H1 (cell line): ENCODE measurements around the gene FSD1L. TPM values are rescaled to one million over a fixed set of nuclear protein-coding genes. Genes with fewer than 3 reads are reported as not detected.
"Not testable (repeated sequence)": the region's sequence is repeated elsewhere in the genome, so short reads cannot be mapped to it uniquely, and the experiment has no call there.

Experiments used
- CTCF ChIA-PET: fragments of 300-600 bp; sonication (Branson Sonifier 250); formaldehyde crosslinking; loops from one replicate; lab custom pipeline; 2021; ENCODE audit not compliant: partially characterized antibody; lab: Charles Lee
- POLR2A ChIA-PET: fragments of 300-600 bp; sonication (Branson Sonifier 250); formaldehyde crosslinking; loops from one replicate; lab custom pipeline; 2021; ENCODE audit warnings: inconsistent platforms; ENCODE audit not compliant: partially characterized antibody; lab: Charles Lee
- DNase-seq, 2 experiments: peaks; one replicate each; pipeline versions ENCODE4 v3.0.0 to v3.0.0-alpha.2; 2010 to 2022; ENCODE audit warnings: low spot score in 2 of 2, low read depth in 1 of 2, mixed read lengths in 1 of 2
- FAIRE-seq: peaks from 2 replicates; lab custom pipeline; 2011; peaks lifted over from hg19 to GRCh38; lab: Jason Lieb, UNC
- H2AFZ ChIP-seq: 2 replicates; pipeline ENCODE4 v1.8.1; 2012; ENCODE audit warnings: low read length, inconsistent platforms
- H2AK5ac ChIP-seq: 2 replicates; pipeline ENCODE4 v1.6.1; 2013; ENCODE audit warnings: low read depth, low read length
- H2BK120ac ChIP-seq: replicated peaks from 2 replicates; pipeline ENCODE3; 2013; ENCODE audit warnings: low read depth, low read length, inconsistent platforms
- H2BK12ac ChIP-seq: 2 replicates; pipeline ENCODE4 v1.6.1; 2013; ENCODE audit warnings: low read depth, low read length
- H2BK15ac ChIP-seq: 2 replicates; pipeline ENCODE4 v1.6.1; 2013; ENCODE audit warnings: low read length
- H2BK20ac ChIP-seq: 2 replicates; pipeline ENCODE4 v1.6.1; 2013; ENCODE audit warnings: low read length
- H2BK5ac ChIP-seq: 2 replicates; pipeline ENCODE4 v1.6.1; 2013; ENCODE audit warnings: low read depth, low read length
- H3K14ac ChIP-seq: 2 replicates; pipeline ENCODE4 v1.6.1; 2013; ENCODE audit warnings: inconsistent platforms; ENCODE audit not compliant: insufficient read length
- H3K18ac ChIP-seq: 2 replicates; pipeline ENCODE4 v1.6.1; 2013; ENCODE audit warnings: low read length; ENCODE audit errors: extremely low read depth
- H3K23ac ChIP-seq: 2 replicates; pipeline ENCODE4 v1.6.1; 2013; ENCODE audit warnings: inconsistent platforms; ENCODE audit not compliant: insufficient read length
- H3K23me2 ChIP-seq: 2 replicates; pipeline ENCODE4 v1.6.1; 2013; ENCODE audit warnings: low read depth, low read length
- H3K27ac ChIP-seq: 2 replicates; pipeline ENCODE4 v1.6.1; 2011; ENCODE audit warnings: low read depth, low read length, inconsistent platforms
- H3K27me3 ChIP-seq, 4 experiments: replicated peaks in 1 of 4; 1 replicate in 1 of 4; 2 replicates in 3 of 4; pipeline versions ENCODE4 v1.6.1 to v1.8.1; 2011 to 2013; ENCODE audit warnings: low read length in 3 of 4, mild to moderate bottlenecking in 3 of 4, inconsistent platforms in 2 of 4, mixed read lengths in 2 of 4, moderate library complexity in 1 of 4; ENCODE audit not compliant: control insufficient read depth in 3 of 4, insufficient read depth in 3 of 4; ENCODE audit errors: extremely low read depth in 1 of 4
- H3K36me3 ChIP-seq, 4 experiments: 2 replicates each; pipeline versions ENCODE4 v1.6.1 to v1.8.1; 2011 to 2013; ENCODE audit warnings: mild to moderate bottlenecking in 4 of 4, low read length in 3 of 4, moderate library complexity in 2 of 4, control low read depth in 1 of 4, inconsistent platforms in 1 of 4; ENCODE audit not compliant: insufficient read depth in 4 of 4, control insufficient read depth in 2 of 4
- H3K4ac ChIP-seq: replicated peaks from 2 replicates; pipeline ENCODE3; 2013; ENCODE audit warnings: low read length, low read depth, mixed read lengths, inconsistent platforms; ENCODE audit not compliant: insufficient read length
- H3K4me1 ChIP-seq, 4 experiments: replicated peaks in 1 of 4; 1 replicate in 1 of 4; 2 replicates in 3 of 4; pipeline versions ENCODE4 v1.6.1 to v1.8.1; 2011 to 2013; ENCODE audit warnings: low read length in 3 of 4, inconsistent platforms in 2 of 4, mixed read lengths in 1 of 4; ENCODE audit not compliant: insufficient read depth in 4 of 4, control insufficient read depth in 3 of 4
- H3K4me2 ChIP-seq, 2 experiments: 2 replicates each; pipeline versions ENCODE4 v1.6.1 to v1.8.1; 2011 to 2013; ENCODE audit warnings: low read depth in 2 of 2, low read length in 2 of 2, control low read depth in 1 of 2, inconsistent platforms in 1 of 2, mild to moderate bottlenecking in 1 of 2; ENCODE audit not compliant: insufficient read depth in 1 of 2
- H3K4me3 ChIP-seq, 4 experiments: fragments of 200-600, 300-600 bp in 1 of 4; sonication (generic), shearing (Covaris generic), sonication (Bioruptor Twin) in 1 of 4; 2 replicates each; pipeline versions ENCODE4 v1.5.1 to v1.8.1; 2011 to 2016; ENCODE audit warnings: low read length in 4 of 4, low read depth in 3 of 4, control low read depth in 2 of 4, inconsistent platforms in 2 of 4, mild to moderate bottlenecking in 2 of 4, mixed read lengths in 1 of 4, moderate library complexity in 1 of 4; ENCODE audit not compliant: insufficient read depth in 2 of 4; ENCODE audit errors: extremely low read depth in 1 of 4
- H3K56ac ChIP-seq: replicated peaks from 2 replicates; pipeline ENCODE3; 2013; ENCODE audit warnings: low read depth, mild to moderate bottlenecking, mixed read lengths, low read length, inconsistent platforms; ENCODE audit not compliant: insufficient read length
- H3K79me1 ChIP-seq: 2 replicates; pipeline ENCODE4 v1.6.1; 2013; ENCODE audit warnings: low read depth, low read length, control low read depth
- H3K79me2 ChIP-seq, 2 experiments: 2 replicates each; pipeline versions ENCODE4 v1.6.1 to v1.8.1; 2012 to 2013; ENCODE audit warnings: low read length in 2 of 2, mild to moderate bottlenecking in 2 of 2, inconsistent platforms in 1 of 2; ENCODE audit not compliant: insufficient read depth in 2 of 2, control insufficient read depth in 1 of 2
- H3K9ac ChIP-seq, 4 experiments: replicated peaks in 1 of 4; 1 replicate in 1 of 4; 2 replicates in 3 of 4; pipeline versions ENCODE4 v1.6.1 to v1.8.1; 2011 to 2013; ENCODE audit warnings: low read depth in 3 of 4, low read length in 3 of 4, control low read depth in 2 of 4, mild to moderate bottlenecking in 2 of 4, moderate library complexity in 2 of 4, inconsistent platforms in 1 of 4; ENCODE audit errors: extremely low read depth in 1 of 4
- H3K9me3 ChIP-seq, 2 experiments: 2 replicates each; pipeline versions ENCODE4 v1.6.1 to v1.8.1; 2012 to 2013; ENCODE audit warnings: mild to moderate bottlenecking in 2 of 2, moderate library complexity in 2 of 2, control low read depth in 1 of 2, inconsistent platforms in 1 of 2, low read depth in 1 of 2, low read length in 1 of 2, mixed read lengths in 1 of 2; ENCODE audit not compliant: insufficient read depth in 2 of 2
- H4K20me1 ChIP-seq, 2 experiments: replicated peaks in 1 of 2; 2 replicates each; pipeline versions ENCODE3 to v1.8.1; 2011 to 2013; ENCODE audit warnings: inconsistent platforms in 2 of 2, low read length in 2 of 2, mild to moderate bottlenecking in 1 of 2; ENCODE audit not compliant: insufficient read depth in 2 of 2, control insufficient read depth in 1 of 2
- H4K5ac ChIP-seq: 2 replicates; pipeline ENCODE4 v1.6.1; 2013; ENCODE audit warnings: low read length, low read depth, mixed read lengths, inconsistent platforms; ENCODE audit not compliant: insufficient read length
- H4K8ac ChIP-seq: 2 replicates; pipeline ENCODE4 v1.8.0; 2013; ENCODE audit warnings: mild to moderate bottlenecking, moderate library complexity, low read length, inconsistent platforms; ENCODE audit not compliant: insufficient read depth; ENCODE audit errors: extremely low read depth
- H4K91ac ChIP-seq: replicated peaks from 2 replicates; pipeline ENCODE3; 2013; ENCODE audit warnings: low read length, mixed read lengths, inconsistent platforms; ENCODE audit not compliant: insufficient read length
- GABPA ChIP-seq: IDR thresholded peaks from 2 replicates; pipeline ENCODE4 v1.6.1; 2011; ENCODE audit warnings: mild to moderate bottlenecking, low read length, moderate library complexity, borderline replicate concordance; ENCODE audit not compliant: insufficient read depth
- NRF1 ChIP-seq: IDR thresholded peaks from 2 replicates; pipeline ENCODE4 v1.6.1; 2011; ENCODE audit warnings: mild to moderate bottlenecking, low read depth, low read length, improper control_type of control experiment
- WGBS, 2 experiments: shearing (Covaris generic) in 1 of 2; methylation state at CpG; one replicate each; pipeline versions ENCODE4 v1.1.6 to v1.1.7; 2013 to 2015; ENCODE audit warnings: low lambda C conversion rate in 2 of 2, mixed read lengths in 2 of 2, inconsistent platforms in 1 of 2, low coverage in 1 of 2, missing lambda C conversion rate in 1 of 2; ENCODE audit not compliant: insufficient replicate concordance in 2 of 2, insufficient coverage in 1 of 2, insufficient read length in 1 of 2; ENCODE audit errors: extremely low coverage in 1 of 2, missing lambda C conversion rate in 1 of 2; 5-methylcytosine and 5-hydroxymethylcytosine counted together
- polyA plus RNA-seq, 7 experiments: library from polyadenylated mRNA; depleted of rRNA in 3 of 7; stranded (reverse) in 5 of 7; unstranded in 2 of 7; fragments of >200 nt in 5 of 7; fragments of 200-250 nt in 2 of 7; gene quantifications; 1 replicate in 5 of 7; 2 replicates in 1 of 7; 4 replicates in 1 of 7; pipeline versions ENCODE4 v1.2.1 to v1.2.3, GENCODE V29; 2011 to 2013; ENCODE audit warnings: missing spikeins in 2 of 7, mixed read lengths in 2 of 7
- total RNA-seq: library from RNA; stranded (reverse); fragmentation: NEBNext Ultra II Directional; extraction: Animal tissue kit (Norgen Biotek cat#: 25700); gene quantifications from 2 replicates; pipeline ENCODE4 v1.2.1, GENCODE V29; 2021

The FSD1L gene
- total and polyA plus RNA-seq, 2 of the 8 experiments (the other 6 are each of a cell fraction or from before 2014, with no cell fraction given), result 0.91 to 4.8 TPM

- TF ChIP-seq NRF1 (no peak), GABPA (no peak)
These were observed 124.6 kb downstream of the FSD1L start (continued) for GRCh38 chr9:105572455-105572854.

GRCh38 chr9:105579952-105580351 is 132.1 kb downstream of the FSD1L start:
- H3K9me3 ChIP-seq, H3K14ac ChIP-seq, H2BK12ac ChIP-seq, H2BK20ac ChIP-seq, CTCF ChIA-PET, H3K27ac ChIP-seq, H3K23me2 ChIP-seq, H2AK5ac ChIP-seq, H3K23ac ChIP-seq, H2BK5ac ChIP-seq, H3K9ac ChIP-seq, H3K56ac ChIP-seq, H3K4me1 ChIP-seq, H3K79me2 ChIP-seq, H3K79me1 ChIP-seq, H3K36me3 ChIP-seq, H2AFZ ChIP-seq, POLR2A ChIA-PET, H2BK15ac ChIP-seq, H3K4ac ChIP-seq, H4K8ac ChIP-seq, H3K4me3 ChIP-seq, H3K4me2 ChIP-seq, H4K91ac ChIP-seq, H4K20me1 ChIP-seq, FAIRE-seq, H4K5ac ChIP-seq, H3K18ac ChIP-seq, H3K27me3 ChIP-seq, H2BK120ac ChIP-seq, DNase-seq: not testable (repeated sequence)
- 93% methylated on average over 4 of the region's 6 CpGs; no CpG with 5 or more reads in 1 of the 2 experiments for WGBS, 2 experiments
